Measurements from ENCODE around the gene TTC1. TPM values are rescaled to one million over a fixed set of nuclear protein-coding genes. Genes with fewer than 3 reads are reported as not detected.
"Not testable (repeated sequence)": the region's sequence is repeated elsewhere in the genome, so short reads cannot be mapped to it uniquely, and the experiment has no call there.

TTC1 gene
- total RNA-seq, 1 donor from 2014 or later = 118 TPM

- intact Hi-C loops (cut with micrococcal nuclease) = no loop called here
- ATAC-seq (peak; percentile 24), DNase-seq (no peak)
These were observed 21.9 kb downstream of the TTC1 start for GRCh38 chr5:160030631-160031377.

- DNase-seq = no peak
- intact Hi-C loops (cut with micrococcal nuclease) = no loop called here
These were observed 24.8 kb downstream of the TTC1 start for GRCh38 chr5:160033546-160034252.

GRCh38 chr5:160036243-160036642 is 27.3 kb downstream of the TTC1 start:
- intact Hi-C loops (cut with micrococcal nuclease) = no loop called here
- peak; percentile 94 for ATAC-seq
- no peak for DNase-seq

More at GRCh38 chr5:160033546-160034252, 24.8 kb downstream of the TTC1 start:
- no peak for ATAC-seq

GRCh38 chr5:160036884-160037283 is 27.9 kb downstream of the TTC1 start:
- ATAC-seq = peak; percentile 62
- intact Hi-C loops (cut with micrococcal nuclease) = no loop called here
- no peak for DNase-seq

- intact Hi-C loops (cut with micrococcal nuclease) = no loop called here
- DNase-seq (no peak), ATAC-seq (no peak)
These were observed 31.0 kb downstream of the TTC1 start for GRCh38 chr5:160039810-160040470.

- no peak for DNase-seq
- intact Hi-C loops (cut with micrococcal nuclease) = no loop called here
- no peak for ATAC-seq
These were observed 31.5 kb downstream of the TTC1 start for GRCh38 chr5:160040471-160040835.

GRCh38 chr5:160042671-160043070 is 33.7 kb downstream of the TTC1 start:
- DNase-seq (no peak), ATAC-seq (no peak)
- intact Hi-C loops (cut with micrococcal nuclease) = no loop called here

GRCh38 chr5:160044391-160044804 is 35.5 kb downstream of the TTC1 start:
- ATAC-seq = no peak
- intact Hi-C loops (cut with micrococcal nuclease) = no loop called here
- no peak for DNase-seq

GRCh38 chr5:160044967-160045366 is 36.0 kb downstream of the TTC1 start:
- DNase-seq (no peak), ATAC-seq (no peak)
- intact Hi-C loops (cut with micrococcal nuclease) = no loop called here

GRCh38 chr5:160047423-160047822 is 38.5 kb downstream of the TTC1 start:
- ATAC-seq = peak; percentile 57
- DNase-seq = no peak
- intact Hi-C loops (cut with micrococcal nuclease) = no loop called here

- peak; percentile 64 for ATAC-seq
- intact Hi-C loops (cut with micrococcal nuclease) = no loop called here
- no peak for DNase-seq
These were observed 39.2 kb downstream of the TTC1 start for GRCh38 chr5:160048131-160048530.

GRCh38 chr5:160049099-160049498 is 40.2 kb downstream of the TTC1 start:
- intact Hi-C loops (cut with micrococcal nuclease) = no loop called here

GRCh38 chr5:160054047-160054446 is 45.1 kb downstream of the TTC1 start:
- ATAC-seq = no peak
- DNase-seq = no peak
- intact Hi-C loops (cut with micrococcal nuclease) = no loop called here

More at GRCh38 chr5:160049099-160049498, 40.2 kb downstream of the TTC1 start:
- DNase-seq (no peak), ATAC-seq (no peak)

GRCh38 chr5:160054831-160055230 is 45.9 kb downstream of the TTC1 start:
- intact Hi-C loops (cut with micrococcal nuclease) = no loop called here
- no peak for ATAC-seq
- DNase-seq = no peak

- ATAC-seq = no peak
- no peak for DNase-seq
- intact Hi-C loops (cut with micrococcal nuclease) = no loop called here
These were observed 48.3 kb downstream of the TTC1 start for GRCh38 chr5:160057256-160057655.

GRCh38 chr5:160060001-160060400 is 51.1 kb downstream of the TTC1 start:
- DNase-seq (no peak), ATAC-seq (no peak)
- intact Hi-C loops (cut with micrococcal nuclease) = no loop called here

GRCh38 chr5:160061770-160062169 is 52.8 kb downstream of the TTC1 start:
- intact Hi-C loops (cut with micrococcal nuclease) = no loop called here
- ATAC-seq = no peak
- DNase-seq = no peak

GRCh38 chr5:160064417-160064810 is 55.5 kb downstream of the TTC1 start:
- ATAC-seq = peak; percentile 78
- DNase-seq = peak; percentile 60
- intact Hi-C loops (cut with micrococcal nuclease) = no loop called here

- intact Hi-C loops (cut with micrococcal nuclease) = no loop called here
- ATAC-seq (no peak), DNase-seq (no peak)
These were observed 56.2 kb downstream of the TTC1 start for GRCh38 chr5:160064995-160065614.

- ATAC-seq; DNase-seq; intact Hi-C loops (cut with micrococcal nuclease): not testable (repeated sequence)
These were observed 60.2 kb downstream of the TTC1 start for GRCh38 chr5:160069120-160069519.

All from left ventricle myocardium superior (tissue), 1 donor.